Stomach (tissue), 4 donors: Measurements from ENCODE around the gene GABBR2.

Experiments
- CTCF ChIP-seq, 7 experiments: fragments of 450-650 bp in 4 of 7; fragments of 200-600 bp in 3 of 7; sonication (generic) in 3 of 7; IDR thresholded peaks; one replicate each; pipeline ENCODE4 v1.5.1; 2016 to 2019; ENCODE audit warnings: antibody characterized with exemption in 7 of 7, control low read depth in 2 of 7, mild to moderate bottlenecking in 1 of 7
- EP300 ChIP-seq: sonication (generic); formaldehyde crosslinking; IDR thresholded peaks from one replicate; pipeline ENCODE4 v1.6.1; 2017; ENCODE audit warnings: antibody characterized with exemption
- POLR2A ChIP-seq, 4 donors: fragments of 450-650 bp; IDR thresholded peaks; one replicate each; pipeline ENCODE4 v1.6.1; 2016; ENCODE audit warnings: antibody characterized with exemption in 4 of 4, control low read depth in 2 of 4, mild to moderate bottlenecking in 1 of 4, moderate library complexity in 1 of 4
- POLR2AphosphoS5 ChIP-seq, 3 donors: sonication (generic); formaldehyde crosslinking; IDR thresholded peaks; one replicate each; pipeline ENCODE4 v1.6.1; 2016; ENCODE audit warnings: antibody characterized with exemption in 3 of 3

GRCh38 chr9:98607152-98607551 lies 101.6 kb downstream of the GABBR2 start:
- TF ChIP-seq CTCF (IDR thresholded peaks at IDR 0.05) (no peak), EP300 (no peak), POLR2A (IDR thresholded peaks at IDR 0.05) (no peak), POLR2AphosphoS5 (IDR thresholded peaks at IDR 0.05) (no peak)
